Neural progenitor cell (in vitro differentiated cells): Measurements from ENCODE around the gene PLCH2.

Experiments
- CTCF ChIP-seq: fragments of 200-600 bp; sonication (generic); IDR thresholded peaks from 2 replicates; pipeline ENCODE4 v1.5.1; 2017; ENCODE audit warnings: antibody characterized with exemption, mild to moderate bottlenecking
- EZH2 ChIP-seq: fragments of 200-600 bp; sonication (generic); IDR thresholded peaks from 2 replicates; pipeline ENCODE4 v1.6.1; 2017; ENCODE audit warnings: antibody characterized with exemption, mild to moderate bottlenecking, moderate library complexity
- EZH2phosphoT487 ChIP-seq: fragments of 200-600 bp; sonication (generic); IDR thresholded peaks from 2 replicates; pipeline ENCODE4 v1.6.1; 2017; ENCODE audit warnings: antibody characterized with exemption

- TF ChIP-seq EZH2 (no peak), CTCF (no peak), EZH2phosphoT487 (no peak)
Measured at GRCh38 chr1:2506901-2507565, 30.9 kb downstream of the PLCH2 start.
